PC-9 (cell line): ENCODE measurements around the gene NEURL3. TPM values are rescaled to one million over a fixed set of nuclear protein-coding genes. Genes with fewer than 3 reads are reported as not detected.

ENCODE experiments used
- BruUV-seq: library from RNA; stranded (reverse); fragments of 400-500 nt; replicated peaks from 2 replicates; lab custom pipeline; 2021; lab: Mats Ljungman, UMichigan
- CTCF ChIA-PET: fragments of 300-600 bp; sonication (Branson Sonifier 250); formaldehyde crosslinking; loops from one replicate; lab custom pipeline; 2022; ENCODE audit warnings: antibody characterized with exemption; lab: Charles Lee
- POLR2A ChIA-PET: fragments of 300-600 bp; sonication (Branson Sonifier 250); formaldehyde crosslinking; loops from one replicate; lab custom pipeline; 2022; ENCODE audit warnings: antibody characterized with exemption; ENCODE audit not compliant: unreplicated experiment; lab: Charles Lee
- DNase-seq, 2 experiments: peaks; one replicate each; pipeline versions ENCODE4 v3.0.0 to v3.0.0-alpha.2; 2015 to 2022; ENCODE audit warnings: mixed read lengths in 1 of 2
- H2AFZ ChIP-seq: fragments of 200-600 bp; sonication (generic); 2 replicates; pipeline ENCODE4 v1.8.1; 2017; ENCODE audit warnings: antibody characterized with exemption
- H3F3A ChIP-seq: fragments of 200-600 bp; sonication (generic); 2 replicates; pipeline ENCODE4 v1.8.1; 2017; ENCODE audit warnings: antibody characterized with exemption, mild to moderate bottlenecking, low read depth; ENCODE audit not compliant: insufficient read depth
- H3K27ac ChIP-seq: fragments of 200-600 bp; sonication (generic); 2 replicates; pipeline ENCODE4 v1.6.1; 2016; ENCODE audit warnings: mixed run types
- H3K27me3 ChIP-seq: fragments of 200-600 bp; sonication (generic); 2 replicates; pipeline ENCODE4 v1.6.1; 2016; ENCODE audit warnings: low read depth, mixed run types; ENCODE audit not compliant: insufficient read depth
- H3K36me3 ChIP-seq: fragments of 200-600 bp; sonication (generic); 2 replicates; pipeline ENCODE4 v1.6.1; 2016; ENCODE audit warnings: low read depth, mixed run types
- H3K4me1 ChIP-seq: fragments of 200-600 bp; sonication (generic); replicated peaks from 2 replicates; pipeline ENCODE4 v1.6.1; 2016; ENCODE audit warnings: mixed run types; ENCODE audit not compliant: insufficient read depth
- H3K4me2 ChIP-seq: fragments of 200-600 bp; sonication (generic); 2 replicates; pipeline ENCODE4 v1.6.1; 2017; ENCODE audit warnings: mixed run types
- H3K4me3 ChIP-seq: fragments of 200-600 bp; sonication (generic); 2 replicates; pipeline ENCODE4 v1.6.1; 2016; ENCODE audit warnings: mixed run types
- H3K79me2 ChIP-seq: fragments of 200-600 bp; sonication (generic); 2 replicates; pipeline ENCODE4 v1.6.1; 2017; ENCODE audit warnings: low read depth, mixed run types
- H3K9me2 ChIP-seq: fragments of 200-600 bp; sonication (generic); 2 replicates; pipeline ENCODE4 v1.8.1; 2017; ENCODE audit warnings: mild to moderate bottlenecking; ENCODE audit not compliant: insufficient read depth
- H3K9me3 ChIP-seq: fragments of 200-600 bp; sonication (generic); 2 replicates; pipeline ENCODE4 v1.8.1; 2016; ENCODE audit warnings: low read depth; ENCODE audit not compliant: insufficient read depth
- H4K20me1 ChIP-seq: fragments of 200-600 bp; sonication (generic); 2 replicates; pipeline ENCODE4 v1.8.1; 2017; ENCODE audit not compliant: insufficient read depth
- CTCF ChIP-seq: fragments of 200-600 bp; sonication (generic); conservative IDR thresholded peaks from 2 replicates; pipeline ENCODE4 v1.6.1; 2017; ENCODE audit warnings: mixed run types, antibody characterized with exemption, mild to moderate bottlenecking, moderate library complexity
- EZH2 ChIP-seq: fragments of 200-600 bp; sonication (generic); IDR thresholded peaks from 2 replicates; pipeline ENCODE4 v1.8.0; 2017; ENCODE audit warnings: antibody characterized with exemption, low read depth
- intact Hi-C: fragments of 100-400 bp; cut with micrococcal nuclease; formaldehyde crosslinking; loops from one replicate; pipeline ENCODE4 v1.10.0; 2022; ENCODE audit not compliant: unreplicated experiment
- total RNA-seq: library from RNA; stranded (reverse); gene quantifications from 2 replicates; pipeline ENCODE4 v1.2.3, GENCODE V29; 2021

NEURL3 gene
- total RNA-seq, 1 experiment from 2014 or later: 0.48 TPM

DNA sequence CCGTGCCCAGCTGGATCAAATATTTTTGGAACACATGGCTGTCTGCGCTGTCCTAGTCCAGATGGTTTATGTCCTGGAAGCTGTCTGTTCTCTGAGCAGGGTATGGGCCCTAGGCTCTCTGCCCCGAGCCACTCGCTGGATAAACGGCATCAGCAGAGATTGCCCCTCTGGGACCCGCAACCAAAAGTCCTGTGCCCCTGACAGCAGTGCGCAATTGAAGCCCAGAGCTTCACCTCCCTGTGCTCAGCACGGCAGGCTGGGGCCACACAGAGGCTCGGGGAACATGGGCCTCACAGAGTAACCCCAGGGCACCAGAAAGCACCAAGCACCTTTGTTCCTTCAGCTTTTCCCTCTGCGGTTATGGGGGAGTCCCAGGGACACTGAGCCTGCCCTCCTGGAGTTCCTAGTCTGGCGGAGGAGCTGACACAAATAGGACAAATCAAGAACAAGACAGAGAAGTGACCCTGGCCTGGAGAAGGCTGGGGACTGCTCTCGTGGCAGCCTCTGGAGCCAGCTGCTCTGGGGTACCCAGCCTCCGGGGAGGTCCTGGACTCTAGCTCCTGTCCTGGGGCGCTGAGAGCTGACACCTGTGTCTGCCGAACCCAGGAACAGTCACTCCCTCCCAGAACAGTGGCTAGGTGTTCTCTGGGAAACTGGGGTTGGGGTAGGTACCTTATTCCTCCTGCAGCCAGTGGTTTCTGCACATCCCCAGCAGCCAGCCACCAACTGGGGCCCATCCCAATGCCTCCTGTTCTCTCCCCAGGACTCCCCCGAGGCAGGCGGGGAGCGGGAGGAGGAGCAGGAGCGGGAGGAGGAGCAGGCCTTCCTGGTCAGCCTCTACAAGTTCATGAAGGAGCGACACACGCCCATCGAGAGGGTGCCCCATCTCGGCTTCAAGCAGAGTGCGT, 43.7 kb upstream of the NEURL3 start:
- no peaks in the 10 kb centered on the region for H3K9me2 ChIP-seq
- intact Hi-C loops: no loop called here
- H3K27me3 ChIP-seq: no peaks in the 10 kb centered on the region
- no TSS peak for BruUV-seq
- H3K4me1 ChIP-seq: no peaks in the 10 kb centered on the region
- no peaks in the 10 kb centered on the region for H3F3A ChIP-seq
- H3K79me2 ChIP-seq: no peaks in the 10 kb centered on the region
- H3K36me3 ChIP-seq: no peaks in the 10 kb centered on the region
- no peak for TF ChIP-seq EZH2
- TF ChIP-seq CTCF: no peak
- no peak overlapping the region for H3K27ac ChIP-seq
- H2AFZ ChIP-seq: no peak overlapping the region
- no peaks in the 10 kb centered on the region for H3K9me3 ChIP-seq
- H4K20me1 ChIP-seq: no peaks in the 10 kb centered on the region
- DNase-seq: no peak
- ChIA-PET POLR2A (interaction anchor here (0.6 kb wide), 1 partner anchor 337 kb away, joined by 4 read pairs; no protein-coding TSS in a partner anchor), CTCF (no interaction called here)
- no peak overlapping the region for H3K4me3 ChIP-seq
- no peak overlapping the region for H3K4me2 ChIP-seq

DNA sequence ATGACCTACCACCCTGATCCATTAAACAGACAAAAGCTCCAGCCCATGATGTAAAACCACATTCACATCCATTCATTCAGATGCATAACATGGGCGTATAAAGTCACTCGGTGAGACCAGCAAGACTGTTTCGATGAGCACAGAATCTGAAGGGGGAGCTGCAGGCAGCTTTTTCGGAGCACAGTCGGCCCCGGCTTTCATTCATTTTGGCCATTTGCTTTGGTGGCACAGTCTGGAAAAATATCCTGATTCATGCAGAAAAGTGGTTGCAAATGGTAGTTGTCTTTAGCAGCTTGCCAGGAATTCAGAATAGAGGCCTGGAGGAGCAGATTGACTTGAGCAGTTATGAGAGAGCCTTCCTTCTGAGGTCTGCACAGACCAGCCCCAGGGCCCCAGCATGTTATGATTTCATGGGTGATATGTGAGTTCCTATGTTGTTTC, 42.6 kb upstream of the NEURL3 start:
- H3K9me3 ChIP-seq: no peaks in the 10 kb centered on the region
- H3K4me2 ChIP-seq: no peak overlapping the region
- no peak for DNase-seq
- CTCF ChIA-PET: no interaction called here
- POLR2A ChIA-PET: interaction anchor here (0.6 kb wide), 1 partner anchor 336 kb away, joined by 4 read pairs; no protein-coding TSS in a partner anchor
- intact Hi-C loops: no loop called here
- H3K4me1 ChIP-seq: no peaks in the 10 kb centered on the region
- H2AFZ ChIP-seq: no peak overlapping the region
- H3K4me3 ChIP-seq: no peak overlapping the region
- H3K79me2 ChIP-seq: no peaks in the 10 kb centered on the region
- no peak overlapping the region for H3K27ac ChIP-seq
- H4K20me1 ChIP-seq: no peaks in the 10 kb centered on the region
- H3F3A ChIP-seq: no peaks in the 10 kb centered on the region
- H3K9me2 ChIP-seq: no peaks in the 10 kb centered on the region
- no TSS peak for BruUV-seq
- H3K27me3 ChIP-seq: no peaks in the 10 kb centered on the region
- no peaks in the 10 kb centered on the region for H3K36me3 ChIP-seq
- TF ChIP-seq EZH2 (no peak), CTCF (no peak)

- H3K9me2 ChIP-seq: no peaks in the 10 kb centered on the region
- BruUV-seq: no TSS peak
- no peaks in the 10 kb centered on the region for H3F3A ChIP-seq
- intact Hi-C loops: no loop called here
- no peaks in the 10 kb centered on the region for H3K4me1 ChIP-seq
- H3K4me3 ChIP-seq: no peak overlapping the region
- H3K4me2 ChIP-seq: no peak overlapping the region
- POLR2A ChIA-PET: no interaction called here
- H2AFZ ChIP-seq: no peak overlapping the region
- DNase-seq: no peak
- no peaks in the 10 kb centered on the region for H3K27me3 ChIP-seq
- H3K36me3 ChIP-seq: no peaks in the 10 kb centered on the region
- no peak for TF ChIP-seq EZH2
- TF ChIP-seq CTCF: no peak
- no peaks in the 10 kb centered on the region for H3K79me2 ChIP-seq
- H4K20me1 ChIP-seq: no peaks in the 10 kb centered on the region
- H3K9me3 ChIP-seq: no peaks in the 10 kb centered on the region
- CTCF ChIA-PET: no interaction called here
- no peak overlapping the region for H3K27ac ChIP-seq
Observed at GRCh38 chr2:96547203-96547641, 42.1 kb upstream of the NEURL3 start.
